ENCODE data around the gene OVCA2. TPM values are rescaled to one million over a fixed set of nuclear protein-coding genes. Genes with fewer than 3 reads are reported as not detected.

OVCA2 gene
- total RNA-seq, 1 experiment from 2014 or later, result 24.6 TPM

DNA sequence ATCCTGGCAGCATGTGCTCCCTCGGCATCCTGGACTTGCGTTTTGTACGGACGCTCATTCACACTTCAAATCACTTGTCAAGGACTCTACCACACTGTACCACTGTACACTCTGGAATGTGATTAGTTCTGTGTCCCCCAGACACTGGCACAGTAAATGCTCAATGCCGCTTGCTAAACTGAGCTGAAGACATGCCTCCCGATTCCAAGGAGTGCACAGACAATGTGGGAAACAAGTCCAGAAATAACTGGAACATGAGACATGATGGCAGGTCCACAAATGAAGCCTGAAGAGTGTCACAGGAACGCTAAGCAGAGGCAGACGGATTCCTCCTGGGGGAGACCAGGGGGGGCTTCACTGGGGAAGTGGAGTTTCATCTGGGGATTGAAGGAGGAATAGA lies 35.2 kb downstream of the OVCA2 start:
- Histone ChIP-seq H2AFZ (ENCODE audit: low read length) (no peak overlapping the region), H3K9ac (ENCODE audit: extremely low read depth, insufficient read length, low read length) (no peak overlapping the region), H3T11ph (ENCODE audit: low read length) (no peak overlapping the region), H3K79me2 (ENCODE audit: insufficient read depth, low read length) (no peaks in the 10 kb centered on the region), H3K27ac (ENCODE audit: insufficient read length, low read depth, low read length) (no peak overlapping the region), H3K4ac (ENCODE audit: low read depth, low read length) (no peak overlapping the region), H3K4me1 (ENCODE audit: insufficient read depth, low read length) (no peaks in the 10 kb centered on the region), H3K18ac (ENCODE audit: insufficient read length, low read depth, low read length) (no peak overlapping the region), H3K56ac (ENCODE audit: insufficient read length, low read depth, low read length) (no peak overlapping the region), H2BK15ac (ENCODE audit: low read depth, low read length) (no peak overlapping the region), H3K27me3 (ENCODE audit: insufficient read depth, low read length) (no peaks in the 10 kb centered on the region), H3K79me1 (ENCODE audit: insufficient read depth, low read depth, low read length, poor library complexity, severe bottlenecking) (no peaks in the 10 kb centered on the region), H3K14ac (ENCODE audit: insufficient read depth, low read length) (no peak overlapping the region), H4K8ac (replicated peaks; ENCODE audit: insufficient read length, low read depth, low read length) (no peak overlapping the region), H2BK5ac (ENCODE audit: insufficient read length, low read length) (no peak overlapping the region), H2AK5ac (ENCODE audit: insufficient read length, low read length) (no peak overlapping the region), H2BK20ac (ENCODE audit: low read depth, low read length, poor library complexity, severe bottlenecking) (no peak overlapping the region), H3K9me3 (ENCODE audit: control insufficient read depth, low read depth, low read length) (no peaks in the 10 kb centered on the region), H2BK120ac (ENCODE audit: low read depth, low read length, poor library complexity, severe bottlenecking) (no peak overlapping the region), H2BK12ac (ENCODE audit: insufficient read length, low read depth, low read length) (no peak overlapping the region), H4K91ac (ENCODE audit: insufficient read length, low read depth, low read length) (no peak overlapping the region), H4K5ac (ENCODE audit: insufficient read length, low read depth, low read length) (no peak overlapping the region), H3K23me2 (ENCODE audit: insufficient read length, low read depth, low read length, poor library complexity, severe bottlenecking) (no peaks in the 10 kb centered on the region), H4K20me1 (ENCODE audit: control insufficient read depth, insufficient read depth, insufficient read length) (no peaks in the 10 kb centered on the region), H3K23ac (ENCODE audit: insufficient read length, low read depth, low read length) (no peak overlapping the region), H3K4me2 (ENCODE audit: insufficient read depth, insufficient read length, low read length) (no peak overlapping the region)
- WGBS (ENCODE audit: extremely low coverage, insufficient read length, low lambda C conversion rate), result no CpG with 5 or more reads among the region's 8 CpGs
- Mint-ChIP-seq H3K27ac (no peak overlapping the region; a peak in 1 of 7 replicates), H3K9me3 (no peaks in the 10 kb centered on the region), H3K36me3 (ENCODE audit: insufficient read depth in 1 of 3, low read depth in 3 of 3) (peaks cover 5 to 41% (median 22%) of the 10 kb centered on the region in 3 experiments), H3K4me1 (peaks cover 5 to 18% of the 10 kb centered on the region in 2 experiments), H3K27me3 (ENCODE audit: low read depth) (no peaks in the 10 kb centered on the region; the same call in 1 of the 2 replicates), H3K4me3 (no peak overlapping the region)
- no peak for DNase-seq
- no peak for TF ChIP-seq CTCF (conservative IDR thresholded peaks at IDR 0.05)

All from H9 (cell line).